HG02973 (cell line): ENCODE measurements around the gene HSPB7.
"Not testable (repeated sequence)": the region's sequence is repeated elsewhere in the genome, so short reads cannot be mapped to it uniquely, and the experiment has no call there.

Source experiments
- ATAC-seq: cut with Tn5 transposase; IDR thresholded peaks from one replicate; pipeline ENCODE4 v1.9.1; 2021; ENCODE audit warnings: moderate library complexity; ENCODE audit not compliant: unreplicated experiment

Gene HSPB7

DNA sequence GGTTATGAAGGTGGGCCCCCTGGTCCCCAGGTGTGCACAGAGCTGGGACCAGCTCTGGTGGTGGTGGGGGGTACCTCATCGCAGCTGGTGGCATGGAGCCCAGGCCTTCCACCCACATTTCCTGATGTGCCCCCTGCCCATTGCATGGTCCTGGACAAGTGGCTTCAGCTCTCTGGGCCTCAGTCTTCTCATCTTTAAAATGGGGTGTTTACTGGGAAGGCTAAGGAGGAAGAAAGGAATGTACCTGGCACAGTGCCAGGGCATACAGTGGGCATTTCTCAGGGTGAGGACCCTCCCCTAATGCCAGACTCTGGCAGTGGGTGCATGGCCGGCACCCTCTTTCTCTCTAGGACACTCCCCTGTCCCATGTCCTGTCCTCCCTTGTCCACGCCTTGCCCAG, 33.2 kb upstream of the HSPB7 start:
- ATAC-seq = no peak

GRCh38 chr1:16050328-16050727, 32.5 kb upstream of the HSPB7 start:
- no peak for ATAC-seq

- ATAC-seq = no peak
Measured at GRCh38 chr1:16048573-16049189, 30.8 kb upstream of the HSPB7 start.

DNA sequence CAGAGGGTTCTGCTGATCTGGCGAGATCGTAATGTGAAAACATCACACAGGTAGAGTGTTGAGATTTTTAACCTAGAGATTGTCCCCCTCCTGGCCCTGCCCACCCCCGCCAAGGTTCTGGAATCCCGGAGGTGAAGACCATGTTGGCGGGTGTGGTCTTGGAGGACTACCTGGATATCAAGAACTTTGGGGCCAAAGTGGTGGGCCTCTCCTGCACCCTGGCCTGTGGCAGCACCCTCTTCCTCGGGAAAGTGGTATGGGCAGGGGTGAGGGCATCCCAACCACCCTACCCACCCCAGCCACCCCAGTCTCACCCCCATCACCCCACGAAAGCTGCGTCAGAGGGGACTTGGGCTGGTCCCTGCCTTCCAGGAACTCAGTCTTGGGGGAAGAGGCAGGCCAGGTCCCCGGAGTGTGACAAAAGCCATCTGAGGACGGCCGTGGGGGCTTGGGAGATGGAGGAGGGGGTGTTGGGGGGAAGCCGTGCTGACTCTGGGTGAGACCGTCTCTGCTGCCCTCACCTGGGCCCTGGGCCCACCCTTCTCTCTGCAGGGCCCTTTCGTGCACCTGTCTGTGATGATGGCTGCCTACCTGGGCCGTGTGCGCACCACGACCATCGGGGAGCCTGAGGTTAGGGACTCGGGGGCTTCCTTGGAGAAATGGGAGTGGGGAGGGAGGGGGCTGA, 30.1 kb upstream of the HSPB7 start:
- no peak for ATAC-seq

DNA sequence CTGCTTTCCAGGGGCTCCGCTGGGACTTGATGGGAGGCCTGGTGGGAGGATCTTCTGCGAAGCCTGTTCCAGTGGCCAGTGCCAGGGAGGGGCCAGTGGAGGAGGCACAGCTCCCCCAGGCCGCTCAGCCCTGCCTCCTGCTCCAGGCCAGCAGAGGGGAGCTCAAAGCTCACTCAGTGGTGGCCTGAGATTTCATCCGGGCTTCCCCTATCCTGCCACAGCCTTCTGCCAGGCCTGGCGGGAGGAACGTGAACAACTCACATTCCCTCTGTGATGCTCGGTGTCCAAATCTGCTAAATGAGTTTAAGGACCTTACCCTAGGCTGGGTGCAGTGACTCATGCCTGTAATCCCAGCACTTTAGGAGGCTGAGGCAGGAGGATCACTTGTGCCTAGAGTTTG, 29.0 kb upstream of the HSPB7 start:
- ATAC-seq = no peak

DNA sequence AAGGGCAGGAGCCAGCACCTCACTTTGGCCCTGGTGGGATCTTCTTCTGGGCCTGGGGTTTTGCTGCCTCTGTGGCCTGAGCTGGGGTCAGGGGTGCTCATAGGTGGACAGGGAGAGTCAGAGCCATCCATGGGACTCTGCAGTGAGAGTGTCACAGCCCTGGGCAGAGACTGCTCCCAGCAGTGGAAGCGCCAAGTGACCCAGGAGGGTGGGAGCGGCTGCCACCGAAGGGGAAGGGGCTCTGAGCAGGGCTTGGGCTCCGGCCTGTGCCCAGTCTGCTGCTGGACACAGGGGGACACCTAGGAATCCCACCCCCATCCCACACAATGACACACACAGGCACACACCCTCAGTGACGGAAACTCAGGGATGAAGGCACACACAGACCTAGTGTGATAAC, 26.1 kb upstream of the HSPB7 start:
- ATAC-seq = no peak

DNA sequence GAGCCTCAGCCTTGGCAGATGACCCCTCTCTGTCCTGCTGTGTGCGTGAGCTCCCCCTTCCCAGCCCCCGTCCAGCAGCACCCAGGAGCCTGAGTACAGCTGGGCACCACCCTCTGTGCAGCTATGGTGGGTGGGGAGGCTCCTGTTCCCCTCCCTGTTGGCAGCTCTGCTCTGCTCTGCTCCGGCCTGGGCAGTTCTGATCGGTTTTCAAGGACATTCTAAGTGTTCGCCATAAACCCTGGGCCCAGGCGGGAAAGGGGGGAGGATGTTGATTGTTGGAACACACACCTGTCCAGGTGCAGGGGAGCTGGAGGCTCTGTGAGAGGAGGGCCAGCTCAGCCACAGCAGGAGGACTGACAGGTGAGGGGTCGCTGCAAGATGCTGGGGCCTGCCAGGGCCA, 25.7 kb upstream of the HSPB7 start, which contains the start of gene CLCNKB:
Gene CLCNKB, plus strand, starts transcription at position 262 of the 400 bp plus-strand sequence. CDS start 711 bp downstream, outside the sequence.
- ATAC-seq = no peak

GRCh38 chr1:16042654-16043053, 24.8 kb upstream of the HSPB7 start:
- ATAC-seq = not testable (repeated sequence)

DNA sequence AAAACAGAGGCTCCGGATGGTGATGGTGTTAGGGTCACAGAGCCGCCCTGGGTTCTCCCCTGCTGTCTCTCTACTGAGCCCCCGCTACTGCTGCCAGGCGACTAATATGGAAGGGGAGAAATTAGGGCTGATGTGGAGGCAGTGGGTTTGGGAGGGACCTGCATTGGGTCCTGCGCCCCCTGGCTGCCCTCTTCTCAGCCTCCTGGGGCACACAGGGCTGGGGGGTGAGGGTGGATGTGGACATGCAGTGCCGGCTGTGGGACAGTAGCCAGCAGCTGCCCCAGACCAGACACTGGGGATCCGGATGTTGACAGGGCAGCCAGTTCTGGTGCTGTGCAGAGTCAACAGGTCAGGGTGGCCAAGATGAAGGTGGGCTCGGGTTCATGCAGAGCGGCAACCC, 24.3 kb upstream of the HSPB7 start:
- ATAC-seq = no peak

DNA sequence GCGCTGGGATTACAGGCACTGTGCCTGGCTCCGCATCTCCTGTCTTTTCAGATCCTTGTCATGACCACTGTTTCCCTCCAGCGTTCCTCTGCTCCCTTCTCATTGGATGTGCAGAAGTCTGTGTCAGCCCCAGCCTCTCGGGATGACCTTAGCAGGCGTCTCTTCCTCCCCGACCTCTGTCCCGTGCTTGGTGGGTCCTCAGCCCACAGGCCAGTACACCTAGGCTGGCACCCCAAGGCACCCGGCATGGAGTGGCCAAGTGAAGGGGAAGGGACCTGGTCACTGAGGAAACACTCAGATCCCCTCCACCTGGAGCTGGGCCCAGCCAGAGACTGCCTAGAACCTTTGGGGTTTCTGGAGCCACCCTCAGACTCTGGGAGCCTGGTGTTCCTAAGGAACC, 23.4 kb upstream of the HSPB7 start:
- ATAC-seq = no peak

DNA sequence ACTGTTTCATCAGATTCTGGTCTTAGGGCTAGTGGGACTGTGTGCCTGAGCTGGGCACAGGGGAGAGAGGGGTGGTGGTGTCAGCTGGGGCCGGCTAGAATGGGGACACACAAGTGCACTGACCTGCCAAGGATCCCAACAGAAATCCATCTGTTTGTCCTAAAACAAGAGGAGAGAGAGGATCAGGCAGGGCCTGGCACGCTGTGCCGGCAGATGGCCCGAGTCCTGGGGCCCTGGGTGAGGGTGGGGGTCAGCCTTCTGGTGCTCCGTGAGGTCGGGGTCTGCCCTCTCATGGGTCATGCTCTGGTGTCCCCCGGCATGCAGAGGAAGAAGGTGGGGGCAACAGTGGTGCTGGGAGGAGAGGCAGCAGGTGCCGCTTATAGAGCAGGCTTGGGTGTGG, 22.0 kb upstream of the HSPB7 start:
- not testable (repeated sequence) for ATAC-seq

GRCh38 chr1:16038620-16038912, 20.7 kb upstream of the HSPB7 start:
- ATAC-seq = no peak

GRCh38 chr1:16036461-16036860, 18.6 kb upstream of the HSPB7 start:
- not testable (repeated sequence) for ATAC-seq

- not testable (repeated sequence) for ATAC-seq
Measured at GRCh38 chr1:16033103-16033632, 15.3 kb upstream of the HSPB7 start.

DNA sequence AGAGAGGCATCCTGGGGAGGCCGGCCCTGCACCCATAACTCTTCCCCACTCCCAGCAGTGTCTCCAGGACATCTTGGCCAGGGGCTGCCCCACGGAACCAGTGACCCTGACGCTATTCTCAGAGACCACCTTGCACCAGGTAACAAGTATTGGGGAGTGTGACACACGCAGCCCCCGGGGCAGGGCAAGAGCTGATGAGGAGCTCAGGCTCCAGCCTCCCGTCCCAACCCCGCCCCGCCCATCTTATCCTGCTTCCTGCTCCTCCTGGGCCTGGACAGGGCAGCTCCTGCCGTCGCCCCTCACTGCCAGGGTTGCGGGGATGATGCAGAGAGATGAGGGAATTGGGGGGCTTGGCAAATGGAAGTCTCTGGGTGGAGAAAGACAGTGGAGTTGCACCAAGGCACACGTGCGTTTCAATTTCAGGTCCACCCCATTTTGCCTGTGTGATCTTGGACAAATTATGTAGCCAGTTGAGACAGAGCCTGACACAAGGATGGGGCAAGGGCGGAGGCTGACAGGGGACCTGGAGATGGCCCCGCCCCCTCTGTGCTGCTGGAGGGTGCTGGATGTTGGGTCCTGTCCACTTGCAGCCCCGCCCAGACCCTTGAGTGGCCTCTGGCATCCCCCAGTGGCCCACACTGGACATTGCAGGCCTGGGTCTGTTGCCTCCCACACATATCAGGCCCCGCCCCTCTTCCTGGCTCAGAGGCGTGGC, 14.7 kb upstream of the HSPB7 start:
- no peak for ATAC-seq

GRCh38 chr1:16031551-16031950, 13.7 kb upstream of the HSPB7 start:
- ATAC-seq = no peak

- no peak for ATAC-seq
Measured at GRCh38 chr1:16029288-16029687, 11.4 kb upstream of the HSPB7 start.

DNA sequence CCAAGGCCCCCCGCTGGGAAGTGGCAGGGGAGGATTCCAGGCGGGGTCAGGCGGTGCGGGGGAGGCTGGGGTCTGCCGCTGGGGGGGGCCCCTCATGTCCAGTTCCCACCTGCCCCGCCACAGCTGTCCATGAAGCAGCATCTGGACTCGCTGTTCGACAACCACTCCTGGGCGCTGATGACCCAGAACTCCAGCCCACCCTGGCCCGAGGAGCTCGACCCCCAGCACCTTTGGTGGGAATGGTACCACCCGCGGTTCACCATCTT, 11.1 kb upstream of the HSPB7 start:
- not testable (repeated sequence) for ATAC-seq

DNA sequence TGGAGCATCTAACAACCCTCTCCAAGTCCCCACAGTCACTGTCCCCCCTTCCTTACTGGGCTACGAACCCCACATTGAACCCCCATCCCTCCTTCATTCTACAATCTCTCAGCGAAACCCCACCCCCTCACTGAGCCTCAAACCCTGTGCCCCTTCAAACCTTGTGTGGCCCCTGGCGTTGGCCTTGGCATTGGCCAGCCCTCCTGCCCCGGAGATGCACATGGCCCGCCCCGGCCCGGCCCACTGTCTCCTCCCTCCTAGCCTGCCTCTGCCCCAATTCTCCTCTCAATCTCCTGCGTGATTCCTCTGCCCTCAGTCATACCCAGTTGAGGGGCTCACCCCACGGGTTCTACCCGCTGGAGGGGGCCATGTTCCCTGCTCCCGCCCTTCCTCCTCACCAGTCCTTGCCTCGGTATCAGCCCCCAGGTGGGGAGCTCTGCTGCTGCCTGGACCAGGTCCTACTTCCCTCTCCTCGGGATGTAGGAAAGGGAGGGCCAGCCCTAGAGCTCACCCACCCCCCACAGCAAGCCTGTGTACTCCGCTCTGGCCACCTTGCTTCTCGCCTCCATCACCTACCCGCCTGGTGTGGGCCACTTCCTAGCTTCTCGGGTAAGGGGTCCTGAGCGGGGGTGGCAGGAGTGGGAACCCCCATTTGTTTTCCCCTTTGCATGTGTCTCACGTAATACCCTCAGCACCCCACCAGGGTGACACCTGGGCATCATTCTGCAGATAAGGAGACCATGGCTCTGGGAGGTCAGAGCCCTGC, 10.6 kb upstream of the HSPB7 start:
- ATAC-seq = no peak

DNA sequence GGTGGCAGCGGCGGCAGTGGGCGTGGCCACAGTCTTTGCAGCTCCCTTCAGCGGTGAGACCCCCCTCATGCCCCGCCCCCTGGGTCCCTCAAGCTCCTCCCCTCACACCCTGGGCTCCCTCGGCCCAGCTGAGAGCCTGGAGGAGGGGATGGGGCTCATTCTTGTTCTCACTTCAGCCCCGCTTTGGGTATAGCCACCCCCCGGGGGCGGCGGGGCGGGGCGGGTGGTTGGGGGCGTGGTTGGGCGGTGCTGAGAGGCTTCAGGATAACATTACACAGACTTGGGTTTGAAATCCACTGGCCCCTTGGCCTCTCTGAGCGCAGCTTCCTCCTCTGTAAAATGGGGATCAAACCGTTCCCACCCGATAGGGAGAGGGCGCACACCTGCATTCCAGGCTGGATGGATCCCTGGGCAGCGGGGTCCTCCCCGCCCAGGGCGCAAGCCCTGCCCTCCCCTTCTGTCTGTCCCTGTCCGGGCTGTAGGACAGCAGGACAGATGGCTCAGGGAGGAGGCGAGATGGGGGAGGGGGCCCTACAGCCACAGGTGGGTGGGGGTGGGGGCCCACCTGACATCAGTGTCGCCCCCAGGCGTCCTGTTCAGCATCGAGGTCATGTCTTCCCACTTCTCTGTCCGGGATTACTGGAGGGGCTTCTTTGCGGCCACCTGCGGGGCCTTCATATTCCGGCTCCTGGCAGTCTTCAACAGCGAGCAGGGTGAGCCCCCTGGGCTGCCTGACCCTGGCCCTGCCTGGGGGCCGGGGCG, 9.1 kb upstream of the HSPB7 start:
- ATAC-seq = no peak

DNA sequence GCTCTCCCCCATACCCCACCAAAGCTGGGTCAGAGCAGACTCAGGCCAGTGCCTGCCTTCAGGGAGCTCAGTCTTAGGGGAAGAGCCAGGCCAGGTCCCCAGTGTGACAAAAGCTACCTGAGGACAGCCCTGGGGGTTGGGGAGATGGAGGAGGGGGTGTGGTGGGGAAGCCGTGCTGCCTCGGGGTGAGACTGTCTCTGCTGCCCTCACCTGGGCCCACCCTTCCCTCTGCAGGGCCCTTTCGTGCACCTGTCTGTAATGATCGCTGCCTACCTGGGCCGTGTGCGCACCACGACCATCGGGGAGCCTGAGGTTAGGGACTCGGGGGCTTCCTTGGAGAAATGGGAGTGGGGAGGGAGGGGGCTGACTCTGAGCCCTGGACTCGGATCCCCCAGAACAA, 8.5 kb upstream of the HSPB7 start:
- ATAC-seq = not testable (repeated sequence)
